Osteoblast (primary cell): ENCODE results near the gene PID1. TPM values are rescaled to one million over a fixed set of nuclear protein-coding genes. Genes with fewer than 3 reads are reported as not detected.

Source experiments
- DNase-seq: peaks from one replicate; pipeline ENCODE4 v3.0.0; 2011; ENCODE audit warnings: low spot score, mixed read lengths; ENCODE audit not compliant: insufficient read length; ENCODE audit errors: missing footprints
- H2AFZ ChIP-seq: 2 replicates; pipeline ENCODE4 v1.6.0; 2011; ENCODE audit warnings: mild to moderate bottlenecking, low read length
- H3K27ac ChIP-seq: 2 replicates; pipeline ENCODE4 v1.5.1; 2011; ENCODE audit warnings: mild to moderate bottlenecking, low read depth, low read length, moderate library complexity
- H3K27me3 ChIP-seq: 2 replicates; pipeline ENCODE4 v1.6.0; 2012; ENCODE audit warnings: mild to moderate bottlenecking, control low read depth, inconsistent platforms, low read length, moderate library complexity; ENCODE audit not compliant: insufficient read depth
- H3K36me3 ChIP-seq: 2 replicates; pipeline ENCODE4 v1.5.1; 2011; ENCODE audit warnings: mild to moderate bottlenecking, low read length, control low read depth, moderate library complexity; ENCODE audit not compliant: insufficient read depth
- H3K4me1 ChIP-seq: 2 replicates; pipeline ENCODE4 v1.5.1; 2011; ENCODE audit warnings: mild to moderate bottlenecking, low read length, control low read depth, moderate library complexity; ENCODE audit not compliant: insufficient read depth
- H3K4me2 ChIP-seq: 2 replicates; pipeline ENCODE4 v1.6.0; 2011; ENCODE audit warnings: mild to moderate bottlenecking, low read length; ENCODE audit not compliant: insufficient read depth
- H3K4me3 ChIP-seq: fragments of 200-600 bp; sonication (generic); 3 replicates; pipeline ENCODE4 v1.5.1; 2012; ENCODE audit warnings: mild to moderate bottlenecking, low read length, inconsistent platforms; ENCODE audit not compliant: insufficient read depth
- H3K79me2 ChIP-seq: 2 replicates; pipeline ENCODE4 v1.6.0; 2012; ENCODE audit warnings: mild to moderate bottlenecking, low read length, control low read depth, inconsistent platforms; ENCODE audit not compliant: insufficient read depth
- H3K9me3 ChIP-seq: 2 replicates; pipeline ENCODE4 v1.5.1; 2011; ENCODE audit warnings: low read depth, low read length, control low read depth
- H4K20me1 ChIP-seq: 2 replicates; pipeline ENCODE4 v1.6.0; 2012; ENCODE audit warnings: mild to moderate bottlenecking, low read length, control low read depth; ENCODE audit not compliant: insufficient read depth
- total RNA-seq: library from RNA; depleted of rRNA; stranded (reverse); fragments of >200 nt; gene quantifications from 2 replicates; pipeline ENCODE4 v1.2.3, GENCODE V29; 2012
- TF ChIP-seq, protein P1 (sequence below): IDR thresholded peaks from 2 replicates; pipeline ENCODE4 v1.5.1; 2011; ENCODE audit warnings: mild to moderate bottlenecking, low read depth, low read length, moderate library complexity; ENCODE audit errors: extremely low read depth

Gene PID1
- total RNA-seq, 1 donor: 9.8 TPM

GRCh38 chr2:229095472-229095871, 175.6 kb downstream of the PID1 start:
- Histone ChIP-seq H3K9me3 (no peaks in the 10 kb centered on the region), H3K79me2 (no peaks in the 10 kb centered on the region), H3K4me3 (no peak overlapping the region), H3K36me3 (no peaks in the 10 kb centered on the region), H3K4me1 (no peaks in the 10 kb centered on the region), H3K4me2 (no peak overlapping the region), H3K27me3 (no peaks in the 10 kb centered on the region), H2AFZ (no peak overlapping the region), H3K27ac (no peak overlapping the region), H4K20me1 (no peaks in the 10 kb centered on the region)
- TF ChIP-seq, protein P1, sequence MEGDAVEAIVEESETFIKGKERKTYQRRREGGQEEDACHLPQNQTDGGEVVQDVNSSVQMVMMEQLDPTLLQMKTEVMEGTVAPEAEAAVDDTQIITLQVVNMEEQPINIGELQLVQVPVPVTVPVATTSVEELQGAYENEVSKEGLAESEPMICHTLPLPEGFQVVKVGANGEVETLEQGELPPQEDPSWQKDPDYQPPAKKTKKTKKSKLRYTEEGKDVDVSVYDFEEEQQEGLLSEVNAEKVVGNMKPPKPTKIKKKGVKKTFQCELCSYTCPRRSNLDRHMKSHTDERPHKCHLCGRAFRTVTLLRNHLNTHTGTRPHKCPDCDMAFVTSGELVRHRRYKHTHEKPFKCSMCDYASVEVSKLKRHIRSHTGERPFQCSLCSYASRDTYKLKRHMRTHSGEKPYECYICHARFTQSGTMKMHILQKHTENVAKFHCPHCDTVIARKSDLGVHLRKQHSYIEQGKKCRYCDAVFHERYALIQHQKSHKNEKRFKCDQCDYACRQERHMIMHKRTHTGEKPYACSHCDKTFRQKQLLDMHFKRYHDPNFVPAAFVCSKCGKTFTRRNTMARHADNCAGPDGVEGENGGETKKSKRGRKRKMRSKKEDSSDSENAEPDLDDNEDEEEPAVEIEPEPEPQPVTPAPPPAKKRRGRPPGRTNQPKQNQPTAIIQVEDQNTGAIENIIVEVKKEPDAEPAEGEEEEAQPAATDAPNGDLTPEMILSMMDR: no peak
- no peak for DNase-seq

DNA sequence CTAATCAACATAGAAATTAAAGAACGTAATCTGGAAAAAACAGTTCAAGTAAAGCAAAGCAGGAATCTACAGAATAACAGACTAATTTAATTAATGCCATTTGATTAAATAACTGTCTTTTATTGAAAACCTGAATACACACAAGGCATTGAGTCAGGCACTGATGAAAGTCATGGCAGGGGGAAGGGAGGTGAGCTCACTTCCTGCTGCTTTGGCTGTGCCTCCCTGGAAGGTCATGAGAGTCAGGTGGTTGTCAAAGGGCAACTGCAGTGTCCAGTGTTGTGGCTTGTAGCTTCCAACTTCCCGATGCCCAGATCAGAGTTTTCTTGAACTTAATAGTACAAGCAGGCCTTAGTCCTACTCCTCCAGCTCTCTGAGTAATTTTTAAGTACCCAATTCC, 180.9 kb downstream of the PID1 start:
- no peak for DNase-seq

GRCh38 chr2:229089776-229090175, 181.3 kb downstream of the PID1 start:
- DNase-seq: no peak
- Histone ChIP-seq H3K4me1 (no peaks in the 10 kb centered on the region), H3K27ac (no peak overlapping the region), H4K20me1 (no peaks in the 10 kb centered on the region), H3K79me2 (no peaks in the 10 kb centered on the region), H3K27me3 (no peaks in the 10 kb centered on the region), H3K4me2 (no peak overlapping the region), H3K4me3 (no peak overlapping the region), H2AFZ (no peak overlapping the region), H3K9me3 (no peaks in the 10 kb centered on the region), H3K36me3 (no peaks in the 10 kb centered on the region)
- TF ChIP-seq, protein P1: no peak

More for the DNA sequence above, 180.9 kb downstream of the PID1 start:
- no peak overlapping the region for H3K4me3 ChIP-seq
- H3K27me3 ChIP-seq: no peaks in the 10 kb centered on the region
- H4K20me1 ChIP-seq: no peaks in the 10 kb centered on the region
- no peaks in the 10 kb centered on the region for H3K4me1 ChIP-seq
- no peak overlapping the region for H2AFZ ChIP-seq
- no peaks in the 10 kb centered on the region for H3K79me2 ChIP-seq
- no peaks in the 10 kb centered on the region for H3K36me3 ChIP-seq
- no peak overlapping the region for H3K27ac ChIP-seq
- TF ChIP-seq, protein P1: no peak
- H3K4me2 ChIP-seq: no peak overlapping the region
- H3K9me3 ChIP-seq: no peaks in the 10 kb centered on the region

- Histone ChIP-seq H3K4me3 (no peak overlapping the region), H3K27ac (no peak overlapping the region), H3K9me3 (no peaks in the 10 kb centered on the region), H3K79me2 (no peaks in the 10 kb centered on the region), H3K4me1 (no peaks in the 10 kb centered on the region), H3K36me3 (no peaks in the 10 kb centered on the region), H4K20me1 (no peaks in the 10 kb centered on the region), H3K4me2 (no peak overlapping the region), H2AFZ (no peak overlapping the region), H3K27me3 (no peaks in the 10 kb centered on the region)
- DNase-seq: no peak
- TF ChIP-seq, protein P1: no peak
These were observed 182.0 kb downstream of the PID1 start for GRCh38 chr2:229088966-229089700.
